Aorta (tissue), 5 donors: ENCODE measurements around the gene SPTBN2. TPM values are rescaled to one million over a fixed set of nuclear protein-coding genes. Genes with fewer than 3 reads are reported as not detected.
A peak's percentile ranks its signal among the peaks of the same experiment; 100 is the strongest.

Experiments
- ATAC-seq: fragments of 200-7000 bp; cut with Tn5 transposase; one replicate; pipeline ENCODE4 v1.9.1; 2022; ENCODE audit warnings: moderate library complexity; ENCODE audit not compliant: low FRiP score
- DNase-seq, 2 donors: peaks; one replicate each; pipeline ENCODE4 v3.0.0-alpha.2; 2020
- H3K27ac ChIP-seq, 2 donors: one replicate each; pipeline ENCODE4 v1.5.1; 2013; ENCODE audit warnings: low read length in 2 of 2, mild to moderate bottlenecking in 2 of 2, moderate library complexity in 2 of 2, control low read depth in 1 of 2, inconsistent platforms in 1 of 2, low read depth in 1 of 2
- H3K27me3 ChIP-seq, 2 donors: one replicate each; pipeline ENCODE4 v1.6.1; 2013; ENCODE audit warnings: control low read depth in 1 of 2, low read length in 1 of 2, mild to moderate bottlenecking in 1 of 2, moderate library complexity in 1 of 2; ENCODE audit not compliant: insufficient read depth in 2 of 2, control insufficient read depth in 1 of 2
- H3K36me3 ChIP-seq, 2 donors: one replicate each; pipeline ENCODE4 v1.6.1; 2013; ENCODE audit warnings: control low read depth in 1 of 2, low read length in 1 of 2, mild to moderate bottlenecking in 1 of 2; ENCODE audit not compliant: insufficient read depth in 2 of 2, control insufficient read depth in 1 of 2
- H3K4me1 ChIP-seq, 2 donors: one replicate each; pipeline ENCODE4 v1.6.1; 2013; ENCODE audit warnings: low read length in 2 of 2, control low read depth in 1 of 2, mild to moderate bottlenecking in 1 of 2, moderate library complexity in 1 of 2; ENCODE audit not compliant: insufficient read depth in 2 of 2, control insufficient read depth in 1 of 2
- H3K4me3 ChIP-seq, 2 donors: one replicate each; pipeline ENCODE4 v1.5.1; 2013; ENCODE audit warnings: low read length in 2 of 2, control low read depth in 1 of 2, mild to moderate bottlenecking in 1 of 2
- H3K9me3 ChIP-seq: one replicate; pipeline ENCODE4 v1.6.1; 2013; ENCODE audit warnings: mild to moderate bottlenecking, low read length; ENCODE audit not compliant: control insufficient read depth
- WGBS, 2 donors: extraction: QIAGEN DNeasy Blood & Tissue Kit; methylation state at CpG; one replicate each; pipeline ENCODE4 v1.1.7; 2013; 5-methylcytosine and 5-hydroxymethylcytosine counted together
- intact Hi-C, 2 donors: fragments of 100-400 bp; cut with DNase I; formaldehyde crosslinking; loops; one replicate each; pipeline versions ENCODE4 v1.14.2 to v1.15.0; 2022
- polyA plus RNA-seq, 2 donors: library from polyadenylated mRNA; stranded (reverse); fragments of 200-250 nt; gene quantifications; one replicate each; pipeline ENCODE4 v1.2.3, GENCODE V29; 2013
- total RNA-seq, 2 donors: library from RNA; stranded (reverse); fragmentation: NEBNext Ultra II Directional; extraction: Animal tissue kit (Norgen Biotek cat#: 25700); gene quantifications; one replicate each; pipeline ENCODE4 v1.2.1, GENCODE V29; 2021
- donor health status: healthy with polysubstance abuse.
- donor health status: Bipolar disorder and iron deficiency.
- donor health status: DM: no; HTN: no; CAD: no.
- donor health status: DM: no; HTN: no; CAD: no.
- donor health status: DM: yes; HTN: yes; CAD: no.

The SPTBN2 gene
- total and polyA plus RNA-seq, 4 donors, result under 0.01 to 16.5 (median 0.88) TPM

- Histone ChIP-seq H3K4me3 (no peak overlapping the region), H3K4me1 (no peaks in the 10 kb centered on the region), H3K36me3 (no peaks in the 10 kb centered on the region), H3K27ac (no peak overlapping the region), H3K27me3 (no peaks in the 10 kb centered on the region), H3K9me3 (no peaks in the 10 kb centered on the region)
- intact Hi-C loops, result no loop called here
- 96 to 98% methylated on average over 15 of the region's 15 CpGs for WGBS, 2 donors
- DNase-seq (no peak), ATAC-seq (no peak)
Measured at GRCh38 chr11:66700337-66700736, 28.7 kb downstream of the SPTBN2 start.

- Histone ChIP-seq H3K27me3 (no peaks in the 10 kb centered on the region), H3K36me3 (no peaks in the 10 kb centered on the region), H3K4me1 (no peaks in the 10 kb centered on the region), H3K4me3 (no peak overlapping the region), H3K9me3 (no peaks in the 10 kb centered on the region), H3K27ac (no peak overlapping the region)
- intact Hi-C loops, result no loop called here
- 94 to 95% methylated on average over 9 of the region's 9 CpGs for WGBS, 2 donors
- DNase-seq, result no peak
- ATAC-seq, result no peak
Measured at GRCh38 chr11:66698491-66698890, 30.5 kb downstream of the SPTBN2 start.

GRCh38 chr11:66697988-66698387 is 31.0 kb downstream of the SPTBN2 start:
- no peaks in the 10 kb centered on the region for H3K36me3 ChIP-seq
- H3K4me3 ChIP-seq, result no peak overlapping the region
- H3K4me1 ChIP-seq, result no peaks in the 10 kb centered on the region
- 95 to 96% methylated on average over 6 of the region's 6 CpGs for WGBS, 2 donors
- ATAC-seq (no peak), DNase-seq (no peak)
- H3K27me3 ChIP-seq, result no peaks in the 10 kb centered on the region
- intact Hi-C loops, result no loop called here
- no peaks in the 10 kb centered on the region for H3K9me3 ChIP-seq
- no peak overlapping the region for H3K27ac ChIP-seq

GRCh38 chr11:66696146-66696545 is 32.9 kb downstream of the SPTBN2 start:
- WGBS, 2 donors, result 86 to 92% methylated on average over 9 of the region's 9 CpGs
- intact Hi-C loops, result no loop called here
- no peaks in the 10 kb centered on the region for H3K4me1 ChIP-seq
- no peaks in the 10 kb centered on the region for H3K36me3 ChIP-seq
- no peaks in the 10 kb centered on the region for H3K9me3 ChIP-seq
- DNase-seq (no peak), ATAC-seq (no peak)
- no peaks in the 10 kb centered on the region for H3K27me3 ChIP-seq
- H3K4me3 ChIP-seq, result no peak overlapping the region
- H3K27ac ChIP-seq, result no peak overlapping the region

- DNase-seq (peak; percentile 93 to 94), ATAC-seq (peak; percentile 87)
- H3K36me3 ChIP-seq, result no peaks in the 10 kb centered on the region
- H3K4me3 ChIP-seq, result no peak overlapping the region
- H3K27ac ChIP-seq, result no peak overlapping the region
- H3K4me1 ChIP-seq, result no peaks in the 10 kb centered on the region
- H3K9me3 ChIP-seq, result no peaks in the 10 kb centered on the region
- WGBS, 2 donors, result 15 to 16% methylated on average over 6 of the region's 6 CpGs
- H3K27me3 ChIP-seq, result no peaks in the 10 kb centered on the region
- intact Hi-C loops, result loop anchor here (1.0 to 5.0 kb wide), 3 partner anchors 140 to 188 kb away; no protein-coding TSS in a partner anchor
Measured at GRCh38 chr11:66694732-66695207, 34.2 kb downstream of the SPTBN2 start.

GRCh38 chr11:66694056-66694410 is 35.0 kb downstream of the SPTBN2 start:
- Histone ChIP-seq H3K36me3 (no peaks in the 10 kb centered on the region), H3K27me3 (no peaks in the 10 kb centered on the region), H3K4me3 (no peak overlapping the region), H3K9me3 (no peaks in the 10 kb centered on the region), H3K4me1 (no peaks in the 10 kb centered on the region), H3K27ac (no peak overlapping the region)
- DNase-seq (peak in 1 of 2 donors; percentile 42), ATAC-seq (no peak)
- whole genome bisulfite sequencing, 2 donors, result 83 to 85% methylated on average over 9 to 13 of the region's 13 CpGs
- intact Hi-C loops, result loop anchor here (1.0 to 5.0 kb wide), 3 partner anchors 140 to 188 kb away; no protein-coding TSS in a partner anchor

- 94 to 98% methylated on average over 15 of the region's 15 CpGs for WGBS, 2 donors
- intact Hi-C loops, result loop anchor here (1.0 to 5.0 kb wide), 3 partner anchors 141 to 189 kb away; no protein-coding TSS in a partner anchor
- Histone ChIP-seq H3K27me3 (no peaks in the 10 kb centered on the region), H3K4me1 (no peaks in the 10 kb centered on the region), H3K4me3 (no peak overlapping the region), H3K9me3 (no peaks in the 10 kb centered on the region), H3K27ac (no peak overlapping the region), H3K36me3 (no peaks in the 10 kb centered on the region)
- DNase-seq (no peak), ATAC-seq (no peak)
Measured at GRCh38 chr11:66693356-66694055, 35.5 kb downstream of the SPTBN2 start.

- no peaks in the 10 kb centered on the region for H3K27me3 ChIP-seq
- ATAC-seq, result no peak
- DNase-seq, result peak in 1 of 2 donors; percentile 33
- H3K36me3 ChIP-seq, result no peaks in the 10 kb centered on the region
- H3K27ac ChIP-seq, result no peak overlapping the region
- H3K9me3 ChIP-seq, result no peaks in the 10 kb centered on the region
- 92 to 93% methylated on average over 20 of the region's 20 CpGs for WGBS, 2 donors
- no peaks in the 10 kb centered on the region for H3K4me1 ChIP-seq
- no peak overlapping the region for H3K4me3 ChIP-seq
- intact Hi-C loops, result loop anchor here in 1 of 2 donors (5.0 kb wide), 1 partner anchor 189 kb away; no protein-coding TSS in a partner anchor
Measured at GRCh38 chr11:66692871-66693331, 36.1 kb downstream of the SPTBN2 start.

GRCh38 chr11:66692446-66692845 is 36.6 kb downstream of the SPTBN2 start:
- no peak overlapping the region for H3K27ac ChIP-seq
- H3K27me3 ChIP-seq, result no peaks in the 10 kb centered on the region
- ATAC-seq (no peak), DNase-seq (peak in 1 of 2 donors; percentile 38)
- WGBS, 2 donors, result 90 to 91% methylated on average over 18 of the region's 18 CpGs
- H3K4me3 ChIP-seq, result no peak overlapping the region
- H3K36me3 ChIP-seq, result no peaks in the 10 kb centered on the region
- intact Hi-C loops, result loop anchor here in 1 of 2 donors (5.0 kb wide), 1 partner anchor 190 kb away; no protein-coding TSS in a partner anchor
- no peaks in the 10 kb centered on the region for H3K9me3 ChIP-seq
- no peaks in the 10 kb centered on the region for H3K4me1 ChIP-seq
